NCI-H2196 (cell line): ENCODE measurements around the gene GLRA2.
"Not testable (repeated sequence)": the region's sequence is repeated elsewhere in the genome, so short reads cannot be mapped to it uniquely, and the experiment has no call there.

ENCODE experiments used
- DNase-seq: peaks from one replicate; lab custom pipeline; 2025; ENCODE audit not compliant: unreplicated experiment; lab: John Stamatoyannopoulos, UW

Gene GLRA2

DNA sequence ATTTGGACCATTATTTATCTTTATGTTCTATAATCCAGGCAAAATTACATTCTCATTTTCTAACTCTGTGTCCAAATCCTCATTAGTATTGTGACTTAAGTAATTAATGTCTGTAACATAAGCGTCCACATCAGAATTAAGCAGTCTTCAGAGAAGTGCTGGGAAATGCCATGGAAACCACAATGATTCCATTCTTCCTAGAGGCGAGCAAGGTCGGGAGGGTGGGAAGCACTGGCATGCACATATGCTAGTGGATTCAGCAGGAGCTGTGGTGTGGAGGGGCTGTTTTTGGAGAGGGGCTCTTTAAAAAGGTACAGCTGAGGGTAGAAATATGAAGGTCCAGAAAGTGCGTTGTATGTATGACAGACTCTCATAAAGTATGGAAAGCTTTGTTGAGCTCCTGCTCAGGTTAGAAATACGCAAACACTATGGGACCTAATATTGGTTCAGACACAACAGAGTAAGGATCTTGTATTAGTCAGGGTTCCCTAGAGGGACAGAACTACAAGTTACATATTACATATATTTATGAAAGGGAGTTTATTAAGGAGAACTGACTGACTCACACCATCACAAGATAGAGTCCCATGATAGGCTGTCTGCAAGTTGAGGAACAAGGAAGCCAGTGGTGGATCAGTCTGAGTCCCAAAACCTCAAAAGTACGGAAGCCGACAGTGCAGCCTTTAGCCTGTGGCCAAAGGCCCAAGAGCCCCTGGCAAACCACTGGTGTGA lies 61.5 kb downstream of the GLRA2 start:
- DNase-seq = no peak

DNA sequence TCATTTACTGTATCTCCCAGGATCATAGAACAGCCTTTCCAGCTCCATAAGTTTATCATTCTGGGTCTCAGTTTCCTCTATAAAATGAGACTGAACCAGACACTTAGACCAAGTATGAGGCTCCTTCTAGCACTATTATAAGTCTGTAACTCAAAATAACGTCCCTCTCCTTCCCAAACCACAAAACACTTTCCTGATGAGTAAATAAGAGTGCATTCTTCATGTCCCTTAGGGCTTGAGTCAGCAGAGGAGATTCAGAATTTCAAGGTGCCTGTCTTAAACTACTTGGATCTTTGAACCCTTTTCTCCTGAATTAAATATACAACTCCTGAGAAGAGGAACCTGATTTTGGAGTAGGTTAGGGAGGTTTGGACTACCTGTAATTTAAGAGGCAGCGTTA lies 62.6 kb downstream of the GLRA2 start:
- DNase-seq = no peak

DNA sequence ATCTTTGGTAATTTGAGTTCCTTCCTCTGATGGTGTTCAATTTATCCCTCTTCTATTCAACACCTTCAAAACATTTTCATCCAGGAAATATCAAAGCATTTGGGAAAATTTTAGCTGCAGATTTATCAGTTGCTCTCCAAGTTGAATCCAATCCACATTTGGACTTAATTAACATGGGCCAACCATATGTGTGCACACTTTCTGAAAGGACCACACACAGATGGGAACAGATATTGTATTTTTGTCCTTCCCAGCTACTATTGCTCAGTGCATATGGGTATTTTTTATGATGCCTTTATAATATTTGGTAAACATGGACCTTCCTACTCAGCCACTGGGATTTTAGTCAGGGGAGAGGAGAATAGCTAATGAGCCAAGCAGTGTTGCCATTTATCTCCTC lies 65.2 kb downstream of the GLRA2 start:
- DNase-seq = no peak

DNA sequence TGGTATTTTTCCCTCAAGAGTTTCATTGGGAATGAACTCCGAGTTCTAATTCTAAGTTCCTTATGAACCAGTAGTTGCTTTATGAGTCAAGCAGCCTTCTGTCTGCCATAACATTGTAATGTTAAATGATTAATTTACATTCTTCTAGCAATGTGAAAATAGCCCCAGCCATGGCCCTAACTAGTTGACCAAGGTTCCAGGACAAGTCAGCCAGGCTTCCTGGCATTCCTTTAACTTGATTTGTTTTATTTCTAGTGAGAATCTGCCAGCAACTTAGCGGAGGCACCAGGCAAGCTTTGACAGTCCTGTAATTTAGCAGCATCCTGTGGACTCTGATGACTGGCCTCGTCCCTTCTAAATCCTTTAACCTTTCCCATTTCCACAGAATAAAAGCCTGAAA lies 69.0 kb downstream of the GLRA2 start:
- no peak for DNase-seq

DNA sequence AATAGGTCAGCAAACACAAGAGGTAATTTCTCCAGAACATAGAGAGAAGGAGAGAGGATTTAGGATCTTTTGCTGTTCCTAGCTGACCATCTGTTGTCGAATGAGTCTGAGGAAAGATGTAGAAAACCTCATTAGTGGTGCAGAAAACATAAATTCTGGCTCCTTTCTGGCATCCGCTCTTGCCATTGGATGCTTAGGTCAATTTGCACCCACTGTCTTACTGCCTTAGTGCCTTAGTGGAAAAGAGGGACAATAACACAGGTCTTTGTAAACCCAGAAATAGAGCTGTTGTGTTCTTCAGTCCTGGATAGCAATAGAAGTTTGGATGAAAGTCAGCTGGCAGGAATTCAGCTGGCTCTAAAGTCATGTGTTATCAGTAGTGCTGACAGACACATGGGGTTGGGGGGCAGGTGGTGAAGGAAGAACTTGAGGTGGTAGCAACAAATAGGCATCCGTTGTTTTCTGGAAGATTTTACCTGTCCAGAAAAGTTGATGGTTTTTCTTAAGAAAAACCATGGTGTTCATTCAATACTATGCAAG lies 78.2 kb downstream of the GLRA2 start:
- no peak for DNase-seq

DNA sequence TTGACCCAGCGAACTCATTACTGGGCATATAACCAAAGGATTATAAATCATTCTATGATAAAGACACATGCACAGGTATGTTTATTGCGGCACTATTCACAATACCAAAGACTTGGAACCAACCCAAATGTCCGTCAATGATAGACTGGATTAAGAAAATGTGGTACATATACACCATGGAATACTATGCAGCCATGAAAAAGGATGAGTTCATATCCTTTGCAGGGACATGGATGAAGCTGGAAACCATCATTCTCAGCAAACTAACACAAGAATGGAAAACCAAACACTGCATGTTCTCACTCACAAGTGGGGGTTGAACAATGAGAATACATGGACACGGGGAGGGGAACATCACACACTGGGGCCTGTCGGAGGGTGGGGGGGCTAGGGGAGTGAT lies 83.1 kb downstream of the GLRA2 start:
- not testable (repeated sequence) for DNase-seq

DNA sequence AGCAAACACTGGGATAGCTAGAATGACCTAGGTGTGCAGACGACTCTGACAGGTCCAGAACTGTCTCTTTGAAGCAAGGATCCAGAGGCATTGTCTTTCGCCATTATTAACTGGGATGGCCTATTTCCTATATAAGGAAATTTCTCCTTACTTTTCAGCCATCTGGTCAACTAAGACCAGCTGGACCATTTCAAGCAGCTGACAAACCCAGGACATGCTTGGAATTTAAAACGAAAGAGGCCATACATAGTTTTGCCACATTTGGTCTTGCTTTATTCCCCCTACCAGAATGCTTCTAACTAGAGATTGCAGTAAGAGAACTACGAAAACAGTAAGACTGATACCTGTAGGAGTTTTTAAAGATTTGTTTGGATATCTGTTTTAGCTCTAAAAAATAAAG lies 87.0 kb downstream of the GLRA2 start:
- no peak for DNase-seq

DNA sequence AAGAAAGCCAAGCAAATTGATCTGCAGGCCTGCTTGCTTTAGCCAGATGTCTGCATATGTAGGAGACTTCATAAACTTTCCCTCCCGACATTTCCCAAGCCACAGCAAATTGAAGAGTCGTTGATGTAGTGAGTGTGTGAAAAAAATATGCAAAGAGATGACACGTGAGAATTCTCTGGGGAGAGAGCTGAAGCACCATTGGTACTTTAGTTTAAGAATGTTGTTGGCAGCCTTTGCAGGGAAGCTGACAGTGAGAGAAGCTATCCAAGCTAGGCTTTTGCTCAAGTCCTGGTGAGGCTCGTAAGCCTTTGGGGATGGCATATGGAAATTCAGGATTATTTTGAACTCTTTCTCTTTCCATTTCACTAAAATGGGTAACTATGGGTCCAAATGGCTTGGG lies 87.5 kb downstream of the GLRA2 start:
- no peak for DNase-seq

DNA sequence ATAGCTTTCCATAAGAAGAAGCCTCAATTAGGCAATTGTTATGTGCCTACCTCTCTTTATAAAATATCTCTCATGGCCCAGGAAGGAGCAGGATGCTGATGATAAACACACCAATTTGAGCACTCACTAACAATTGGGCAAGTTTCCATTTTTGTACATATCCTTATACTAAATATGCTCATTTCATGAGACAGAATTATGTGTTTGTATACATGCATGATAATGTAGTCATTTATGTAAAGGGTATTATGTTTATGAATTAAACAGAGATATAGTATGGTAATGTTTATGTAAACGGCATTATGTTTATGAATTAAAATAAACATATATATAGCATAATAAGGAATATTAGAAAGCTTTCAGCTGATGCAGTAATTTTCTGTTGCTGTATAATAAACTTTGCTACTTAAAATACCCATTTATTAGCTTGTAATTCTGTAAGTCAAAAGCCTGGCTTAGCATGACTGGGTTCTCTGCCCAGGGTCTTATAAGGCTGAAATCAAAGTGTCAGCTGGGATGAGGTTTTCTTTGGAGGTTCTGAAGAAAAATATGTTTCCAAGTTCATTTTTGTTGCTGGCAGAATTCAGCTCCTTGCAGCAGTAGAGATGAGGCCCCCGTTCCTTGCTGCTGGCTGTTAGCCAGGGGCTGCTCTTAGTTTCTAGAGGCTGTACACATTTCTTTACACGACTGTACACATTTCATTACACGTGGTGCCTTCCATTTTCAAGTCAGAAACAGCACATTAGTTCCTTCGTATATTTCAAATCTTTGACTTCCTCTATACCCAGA lies 89.0 kb downstream of the GLRA2 start:
- DNase-seq = no peak

DNA sequence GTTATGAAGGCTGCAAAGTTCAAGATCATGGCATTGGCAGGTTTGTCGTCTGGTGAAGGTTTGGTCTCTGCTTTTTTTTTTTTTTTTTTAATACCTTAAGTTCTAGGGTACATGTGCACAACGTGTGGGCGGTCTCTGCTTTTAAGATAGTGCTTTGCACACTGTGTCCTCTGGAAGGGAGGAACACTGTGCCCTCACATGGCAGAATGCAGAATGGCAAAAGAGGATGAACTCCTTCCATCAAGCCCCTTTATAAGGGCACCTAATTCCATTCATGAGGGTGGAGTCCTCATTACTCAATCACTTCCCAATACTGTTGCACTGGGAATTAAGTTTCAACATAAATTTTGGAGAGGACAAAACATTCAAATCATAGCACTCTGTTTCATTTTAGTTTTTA lies 101.4 kb downstream of the GLRA2 start:
- no peak for DNase-seq

DNA sequence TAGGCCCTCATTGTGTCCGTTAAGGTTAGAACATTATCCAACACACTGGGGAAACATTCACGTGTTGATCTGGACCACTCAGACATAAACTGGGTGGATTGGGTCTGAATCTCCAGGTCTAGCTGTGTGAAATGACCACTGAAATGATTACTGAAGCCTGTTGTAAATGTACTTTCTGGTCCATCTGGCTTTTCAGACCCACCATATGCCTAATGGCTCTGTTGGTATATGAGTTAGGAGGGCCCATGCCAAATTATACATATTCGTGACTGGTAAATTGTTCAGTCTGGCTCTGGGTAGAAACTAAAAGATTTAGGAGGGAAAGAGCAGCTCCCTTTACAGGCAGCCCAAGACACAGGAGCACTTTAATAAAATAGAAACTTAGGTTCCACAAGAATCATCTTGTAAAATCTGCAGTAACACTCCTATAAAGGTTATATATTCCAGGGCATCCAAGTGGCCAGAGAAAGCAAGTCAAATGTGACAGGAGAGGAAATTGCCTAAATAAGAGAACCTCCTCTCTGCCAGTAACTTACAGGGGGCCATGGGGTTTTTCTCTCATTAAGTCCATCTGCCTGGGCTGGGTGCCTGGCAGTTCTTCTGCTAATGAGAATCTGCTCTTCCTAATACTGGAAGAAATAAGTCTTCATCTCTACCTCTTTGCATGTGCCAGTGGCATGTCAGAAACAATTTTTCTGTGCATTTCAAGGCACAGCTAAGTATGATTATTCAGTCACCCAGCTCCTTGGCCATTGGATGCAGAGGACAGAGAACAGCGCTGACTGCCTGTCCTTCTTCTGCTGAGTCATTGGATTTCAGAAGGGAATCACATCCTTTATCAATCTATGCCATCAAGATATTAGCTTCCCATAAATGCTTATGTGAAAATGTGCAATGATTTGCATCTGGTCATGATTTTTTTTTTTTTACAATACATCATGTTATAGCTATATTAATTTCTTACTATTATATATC lies 112.6 kb downstream of the GLRA2 start:
- no peak for DNase-seq

DNA sequence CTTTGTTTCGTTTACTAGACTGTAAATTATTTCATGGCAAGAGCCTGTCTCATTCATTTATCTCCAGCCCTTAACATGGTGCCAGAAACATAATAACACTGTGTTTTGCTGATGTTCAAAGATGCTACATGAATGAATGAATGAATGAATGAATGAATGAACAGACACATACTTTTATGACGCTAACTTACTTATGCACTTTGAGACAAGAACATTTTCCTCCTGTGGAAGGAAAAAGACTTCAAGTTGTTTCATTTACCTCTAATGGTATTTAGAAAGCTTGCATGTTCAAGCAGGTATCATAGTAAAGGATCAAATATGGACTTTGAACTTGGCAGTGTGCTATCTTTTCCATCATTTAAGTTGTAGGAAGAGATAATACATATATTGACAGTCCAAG lies 131.6 kb downstream of the GLRA2 start:
- no peak for DNase-seq

DNA sequence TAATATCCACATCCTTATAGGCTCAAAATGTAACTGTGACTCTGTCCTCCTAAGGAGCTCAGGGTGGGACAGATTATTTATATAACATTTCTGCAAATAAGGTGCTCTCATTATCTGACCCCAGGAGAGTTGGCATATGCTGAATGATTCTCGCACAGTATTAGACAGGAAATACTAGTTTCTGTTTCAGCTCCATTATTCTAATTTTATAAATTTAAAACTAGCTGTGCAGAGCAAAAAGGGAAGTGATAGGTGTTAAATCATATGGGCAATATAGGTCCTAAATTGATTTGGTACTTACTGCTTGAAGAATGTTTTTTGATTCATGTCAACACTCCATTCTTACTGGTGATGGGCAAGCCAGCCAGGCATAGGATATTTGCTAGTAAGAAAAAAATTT lies 141.5 kb downstream of the GLRA2 start:
- no peak for DNase-seq

DNA sequence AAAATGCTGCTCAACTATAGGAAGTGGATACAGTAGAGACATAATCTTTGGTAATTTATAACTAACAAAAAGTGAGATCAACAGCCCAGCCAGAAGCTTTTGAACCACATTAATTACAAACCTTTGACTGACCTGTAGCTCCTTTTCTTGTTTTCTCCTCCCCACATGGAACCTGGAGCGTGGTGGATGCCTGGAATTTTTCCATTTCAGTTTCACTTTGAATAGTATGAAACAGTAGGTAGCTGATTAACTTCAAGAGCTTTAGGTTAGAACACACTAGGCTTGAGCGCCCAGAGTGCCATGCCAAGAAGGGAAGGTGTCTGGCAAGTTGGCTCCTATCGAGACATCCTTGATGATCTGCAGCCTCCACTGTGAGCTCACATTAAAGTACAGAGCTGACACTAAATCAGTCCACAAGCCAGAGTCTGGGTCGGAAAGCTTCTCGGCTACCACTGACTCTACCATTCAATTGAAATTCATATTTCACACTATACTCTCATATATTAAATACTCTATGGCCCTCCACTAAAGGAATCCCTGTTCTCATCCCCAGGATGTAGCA lies 143.4 kb downstream of the GLRA2 start:
- no peak for DNase-seq

DNA sequence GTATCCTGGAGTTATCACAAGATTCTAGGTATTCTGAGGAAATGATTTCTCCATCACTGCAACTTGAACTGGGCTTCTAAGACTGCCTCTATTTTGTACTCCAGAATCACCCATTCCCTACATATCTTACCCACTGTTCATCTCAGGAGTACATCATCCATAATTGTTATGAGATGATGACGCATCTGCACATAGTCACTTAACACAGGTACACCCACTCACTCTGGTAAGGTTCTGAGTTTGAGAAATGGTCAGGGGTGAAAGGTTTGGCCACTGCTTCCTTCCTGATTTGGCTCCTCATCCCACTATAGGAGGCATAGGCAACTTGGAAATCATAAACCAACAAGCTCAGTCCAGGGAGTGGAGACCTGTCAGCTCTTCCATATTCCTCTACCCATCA lies 143.9 kb downstream of the GLRA2 start:
- no peak for DNase-seq

DNA sequence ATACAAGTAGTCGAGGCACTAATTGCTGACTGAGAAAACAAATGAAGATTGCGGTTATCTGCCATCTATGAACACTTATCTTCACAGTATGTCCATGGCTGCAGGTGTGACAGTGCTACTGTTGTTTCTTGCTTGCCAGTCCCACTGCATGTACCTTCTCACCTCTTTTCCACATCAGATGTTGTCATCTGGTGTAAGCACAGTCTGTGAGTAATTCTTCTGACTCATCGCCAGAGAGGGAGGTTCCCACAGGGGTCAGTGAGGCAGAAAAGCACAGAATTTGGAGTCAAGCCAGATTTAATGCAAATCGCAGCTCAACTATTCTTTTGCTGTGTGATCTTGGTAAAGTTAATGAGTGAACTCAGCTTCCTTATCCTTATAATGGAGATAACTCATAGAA lies 144.4 kb downstream of the GLRA2 start:
- no peak for DNase-seq

DNA sequence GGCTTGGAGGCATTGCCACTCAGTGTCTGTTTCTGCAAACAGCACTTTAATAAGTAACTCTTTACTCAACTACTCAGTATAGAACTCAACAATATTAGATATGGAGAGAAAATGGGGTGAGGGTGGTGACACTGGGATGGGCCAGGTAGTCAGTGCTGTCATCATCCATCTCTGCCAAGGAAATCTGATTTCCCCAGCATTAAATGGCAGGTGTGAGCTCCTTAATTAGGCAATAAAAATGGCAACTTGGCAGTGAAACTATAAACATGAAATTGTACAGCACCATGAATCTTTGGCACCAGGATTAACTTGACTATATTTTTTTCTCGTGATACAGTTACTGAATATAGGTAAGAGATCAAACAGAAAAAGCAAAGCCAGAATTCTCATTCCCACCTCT lies 146.2 kb downstream of the GLRA2 start:
- no peak for DNase-seq

DNA sequence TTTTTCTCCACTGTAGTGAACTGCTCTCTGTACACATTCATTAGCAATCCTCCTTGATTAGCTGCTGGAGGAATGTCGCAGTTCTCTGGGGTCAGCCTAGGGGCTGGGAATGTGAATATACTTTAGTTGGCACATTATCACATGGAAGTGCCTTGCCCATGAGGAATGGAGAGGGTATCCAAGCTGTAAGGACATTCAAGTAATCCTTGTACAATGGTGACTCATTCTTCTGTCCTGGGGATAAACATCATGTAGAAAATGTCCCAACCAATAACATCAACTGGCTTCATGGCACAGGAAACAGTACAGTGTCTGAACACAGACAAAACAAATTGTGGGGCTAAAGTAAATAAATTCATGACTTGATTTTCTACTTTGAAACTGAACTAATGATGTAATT lies 147.1 kb downstream of the GLRA2 start:
- no peak for DNase-seq

DNA sequence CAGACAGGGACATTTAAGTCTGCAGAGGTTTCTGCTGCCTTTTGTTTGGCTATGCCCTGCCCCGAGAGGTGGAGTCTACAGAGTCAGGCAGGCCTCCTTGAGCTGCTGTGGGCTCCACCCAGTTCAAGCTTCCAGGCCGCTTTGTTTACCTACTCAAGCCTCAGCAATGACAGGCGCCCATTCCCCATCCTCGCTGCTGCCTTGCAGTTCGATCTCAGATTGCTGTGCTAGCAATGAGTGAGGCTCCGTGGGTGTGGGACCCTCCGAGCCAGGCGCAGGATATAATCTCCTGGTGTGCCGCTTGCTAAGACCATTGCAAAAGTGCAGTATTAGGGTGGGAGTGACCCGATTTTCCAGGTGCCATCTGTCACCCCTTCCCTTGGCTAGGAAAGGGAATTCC lies 159.0 kb downstream of the GLRA2 start:
- not testable (repeated sequence) for DNase-seq

DNA sequence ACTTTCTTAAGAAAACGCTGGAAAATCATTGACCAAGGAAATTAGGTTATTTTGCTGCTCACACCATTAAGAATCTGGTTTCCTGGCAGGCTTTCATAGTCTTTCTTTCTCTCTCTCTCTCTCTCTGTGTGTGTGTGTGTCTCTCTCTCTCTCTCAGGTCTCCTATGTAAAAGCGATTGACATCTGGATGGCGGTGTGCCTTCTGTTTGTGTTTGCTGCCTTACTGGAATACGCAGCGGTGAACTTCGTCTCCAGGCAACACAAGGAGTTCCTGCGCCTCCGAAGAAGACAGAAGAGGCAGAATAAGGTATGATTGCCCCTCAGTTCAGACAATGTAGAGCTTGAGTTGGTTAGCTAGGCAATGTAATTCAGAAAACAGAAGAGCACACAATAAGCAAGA lies 161.2 kb downstream of the GLRA2 start:
- DNase-seq = no peak

DNA sequence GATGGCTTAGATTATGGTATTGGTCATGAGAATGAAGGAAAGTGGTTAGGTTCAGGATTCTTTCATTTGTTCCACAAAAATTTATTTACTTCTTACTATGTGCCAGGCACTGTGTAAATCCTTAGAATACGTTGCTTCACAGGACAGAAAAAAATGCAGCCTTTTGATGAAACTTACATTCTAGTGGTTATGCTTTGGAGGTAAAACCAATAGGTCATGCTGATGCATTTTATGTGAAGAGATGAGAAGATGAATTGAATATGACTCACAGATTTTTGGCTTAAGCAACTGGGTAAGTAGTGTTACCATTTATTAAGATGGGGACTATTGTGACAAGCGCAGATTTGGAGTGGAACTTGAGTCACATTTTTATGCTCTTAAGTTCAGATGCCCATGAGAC lies 165.3 kb downstream of the GLRA2 start:
- no peak for DNase-seq
